Endothelial cell (in vitro differentiated cells): ENCODE data around the gene STXBP1. TPM values are rescaled to one million over a fixed set of nuclear protein-coding genes. Genes with fewer than 3 reads are reported as not detected.
"Not testable (repeated sequence)": the region's sequence is repeated elsewhere in the genome, so short reads cannot be mapped to it uniquely, and the experiment has no call there.

Source experiments
- DNase-seq: peaks from one replicate; pipeline ENCODE4 v3.0.0; 2021; ENCODE audit warnings: low spot score
- H3K27ac Mint-ChIP-seq: one replicate; pipeline ENCODE4 v1.8.0; 2021; ENCODE audit warnings: mixed read lengths, inconsistent platforms; ENCODE audit not compliant: unreplicated experiment
- H3K27me3 Mint-ChIP-seq: one replicate; pipeline ENCODE4 v1.8.0; 2021; ENCODE audit warnings: mild to moderate bottlenecking, moderate library complexity, mixed read lengths, inconsistent platforms; ENCODE audit not compliant: unreplicated experiment
- H3K36me3 Mint-ChIP-seq: one replicate; pipeline ENCODE4 v1.8.0; 2021; ENCODE audit warnings: mild to moderate bottlenecking, low read depth, mixed read lengths, inconsistent platforms; ENCODE audit not compliant: unreplicated experiment
- H3K4me1 Mint-ChIP-seq: one replicate; pipeline ENCODE4 v1.8.0; 2021; ENCODE audit warnings: mild to moderate bottlenecking, mixed read lengths, inconsistent platforms; ENCODE audit not compliant: unreplicated experiment
- H3K4me3 Mint-ChIP-seq: one replicate; pipeline ENCODE4 v1.8.0; 2021; ENCODE audit warnings: mild to moderate bottlenecking, mixed read lengths, inconsistent platforms; ENCODE audit not compliant: unreplicated experiment
- H3K9me3 Mint-ChIP-seq: one replicate; pipeline ENCODE4 v1.8.0; 2021; ENCODE audit warnings: mixed read lengths, inconsistent platforms; ENCODE audit not compliant: unreplicated experiment
- total RNA-seq: library from RNA; stranded (reverse); fragmentation: NEBNext Ultra II Directional; extraction: Animal tissue kit (Norgen Biotek cat#: 25700); gene quantifications from one replicate; pipeline ENCODE4 v1.2.1, GENCODE V29; 2021; ENCODE audit not compliant: unreplicated experiment
- TF ChIP-seq, protein P1 (sequence below): fragments of 200-600 bp; sonication (generic); IDR thresholded peaks from one replicate; pipeline ENCODE4 v1.5.0; 2021; ENCODE audit warnings: antibody characterized with exemption; ENCODE audit not compliant: unreplicated experiment

The STXBP1 gene
- total RNA-seq, 1 donor from 2014 or later, result 113 TPM

DNA sequence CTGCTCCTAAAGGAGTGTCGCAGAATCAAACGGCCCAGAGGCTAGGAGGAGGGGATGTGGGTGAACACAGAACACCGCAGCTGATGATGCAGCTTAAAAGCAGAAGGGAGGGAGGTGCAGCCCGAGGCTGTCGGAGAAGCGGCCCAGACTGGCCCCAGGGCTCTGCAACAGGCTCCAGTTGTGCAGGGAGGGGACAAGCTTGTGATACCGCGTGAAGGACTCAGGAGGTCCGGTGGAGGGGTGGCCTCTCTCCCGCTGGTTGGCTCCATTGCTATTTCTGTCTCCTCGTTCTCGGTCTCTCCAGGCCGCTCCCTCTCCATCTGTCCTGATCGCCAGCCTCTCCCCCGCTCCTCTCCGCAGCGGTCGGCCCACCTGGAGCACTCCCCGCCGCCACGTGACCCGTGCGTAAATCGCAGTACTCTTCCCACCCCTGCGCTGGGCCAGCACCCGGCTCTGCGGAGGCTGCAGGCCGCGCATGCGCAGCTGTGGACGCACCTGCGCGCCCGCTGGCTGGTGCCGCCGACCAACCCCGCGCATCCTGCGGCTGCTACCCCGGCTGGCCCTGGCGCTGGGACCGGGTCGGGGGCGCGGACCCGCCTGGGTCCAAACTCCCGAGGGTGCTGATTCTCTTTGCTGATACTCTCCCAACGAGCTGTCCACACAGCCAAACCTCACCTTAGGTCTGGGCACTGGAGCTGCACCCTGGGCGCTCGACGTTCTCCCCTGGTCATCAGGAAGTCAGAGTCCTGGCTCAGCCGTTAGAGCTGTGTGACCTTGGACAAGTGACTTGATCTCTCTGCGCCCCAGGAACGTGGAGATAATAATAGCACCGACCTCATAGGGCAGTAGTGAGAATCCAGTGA lies 3.7 kb upstream of the STXBP1 start:
- Mint-ChIP-seq H3K9me3 (no peaks in the 10 kb centered on the region), H3K36me3 (peaks cover 5% of the 10 kb centered on the region), H3K27me3 (peaks cover 15% of the 10 kb centered on the region), H3K4me1 (peaks cover 12% of the 10 kb centered on the region), H3K4me3 (peak overlapping the region; percentile 75), H3K27ac (no peak overlapping the region)
- peak; percentile 40 for DNase-seq
- TF ChIP-seq, protein P1, sequence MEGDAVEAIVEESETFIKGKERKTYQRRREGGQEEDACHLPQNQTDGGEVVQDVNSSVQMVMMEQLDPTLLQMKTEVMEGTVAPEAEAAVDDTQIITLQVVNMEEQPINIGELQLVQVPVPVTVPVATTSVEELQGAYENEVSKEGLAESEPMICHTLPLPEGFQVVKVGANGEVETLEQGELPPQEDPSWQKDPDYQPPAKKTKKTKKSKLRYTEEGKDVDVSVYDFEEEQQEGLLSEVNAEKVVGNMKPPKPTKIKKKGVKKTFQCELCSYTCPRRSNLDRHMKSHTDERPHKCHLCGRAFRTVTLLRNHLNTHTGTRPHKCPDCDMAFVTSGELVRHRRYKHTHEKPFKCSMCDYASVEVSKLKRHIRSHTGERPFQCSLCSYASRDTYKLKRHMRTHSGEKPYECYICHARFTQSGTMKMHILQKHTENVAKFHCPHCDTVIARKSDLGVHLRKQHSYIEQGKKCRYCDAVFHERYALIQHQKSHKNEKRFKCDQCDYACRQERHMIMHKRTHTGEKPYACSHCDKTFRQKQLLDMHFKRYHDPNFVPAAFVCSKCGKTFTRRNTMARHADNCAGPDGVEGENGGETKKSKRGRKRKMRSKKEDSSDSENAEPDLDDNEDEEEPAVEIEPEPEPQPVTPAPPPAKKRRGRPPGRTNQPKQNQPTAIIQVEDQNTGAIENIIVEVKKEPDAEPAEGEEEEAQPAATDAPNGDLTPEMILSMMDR, result no peak

DNA sequence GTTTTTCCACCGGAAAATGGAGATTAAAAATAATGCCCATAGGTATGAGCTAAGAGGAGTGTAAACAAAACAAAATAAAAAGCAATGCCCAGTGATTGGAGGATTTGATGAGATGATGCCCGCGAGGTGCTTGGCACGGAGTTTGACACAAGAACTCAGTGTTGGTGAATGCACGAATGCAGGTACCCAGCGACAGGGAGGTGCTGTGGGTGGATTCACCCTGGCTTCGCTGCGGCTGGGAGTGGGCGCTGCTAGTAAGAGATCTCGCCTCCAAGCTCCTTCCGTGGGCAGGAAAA lies 526 bp upstream of the STXBP1 start:
- Mint-ChIP-seq H3K4me3 (peak overlapping the region; percentile 97), H3K27ac (peak overlapping the region; percentile 88), H3K36me3 (peaks cover 10% of the 10 kb centered on the region), H3K27me3 (peaks cover 15% of the 10 kb centered on the region), H3K9me3 (no peaks in the 10 kb centered on the region), H3K4me1 (peaks cover 20% of the 10 kb centered on the region)
- DNase-seq, result no peak
- TF ChIP-seq, protein P1, result no peak

- H3K4me1 Mint-ChIP-seq, result peaks cover 20% of the 10 kb centered on the region
- peak overlapping the region; percentile 98 for H3K4me3 Mint-ChIP-seq
- peak; percentile 65 for DNase-seq
- peaks cover 10% of the 10 kb centered on the region for H3K36me3 Mint-ChIP-seq
- TF ChIP-seq, protein P1, result no peak
- H3K9me3 Mint-ChIP-seq, result no peaks in the 10 kb centered on the region
- peak overlapping the region; percentile 91 for H3K27ac Mint-ChIP-seq
- peaks cover 15% of the 10 kb centered on the region for H3K27me3 Mint-ChIP-seq
Measured at GRCh38 chr9:127612939-127613582, 984 bp downstream of the STXBP1 start.

- H3K9me3 Mint-ChIP-seq, result no peaks in the 10 kb centered on the region
- H3K27ac Mint-ChIP-seq, result peak overlapping the region; percentile 91
- peaks cover 20% of the 10 kb centered on the region for H3K4me1 Mint-ChIP-seq
- DNase-seq, result no peak
- TF ChIP-seq, protein P1, result no peak
- peaks cover 15% of the 10 kb centered on the region for H3K27me3 Mint-ChIP-seq
- peaks cover 10% of the 10 kb centered on the region for H3K36me3 Mint-ChIP-seq
- peak overlapping the region; percentile 98 for H3K4me3 Mint-ChIP-seq
Measured at GRCh38 chr9:127613583-127613954, 1.5 kb downstream of the STXBP1 start.

DNA sequence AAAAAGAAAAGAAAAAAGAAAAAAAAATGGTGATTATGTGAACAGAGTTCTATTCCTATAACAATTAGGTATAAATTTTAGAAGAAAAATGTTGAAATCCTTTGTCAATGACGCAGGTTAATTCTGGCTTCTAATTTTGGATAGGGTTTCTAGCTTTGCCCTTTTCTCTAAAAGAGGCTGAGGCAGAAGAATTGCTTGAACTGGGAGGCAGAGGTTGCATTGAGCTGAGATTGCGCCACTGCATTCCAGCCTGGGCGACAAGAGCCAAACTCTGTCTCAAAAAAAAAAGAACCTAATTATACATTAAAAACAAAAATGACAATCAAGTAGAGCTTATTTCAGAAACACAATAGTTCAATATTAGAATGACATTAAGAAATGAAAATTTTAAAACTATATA lies 2.9 kb downstream of the STXBP1 start:
- no peak for DNase-seq
- H3K27ac Mint-ChIP-seq, result no peak overlapping the region

GRCh38 chr9:127621339-127621970 lies 9.4 kb downstream of the STXBP1 start:
- not testable (repeated sequence) for H3K9me3 Mint-ChIP-seq, H3K4me1 Mint-ChIP-seq, H3K27ac Mint-ChIP-seq, DNase-seq, H3K27me3 Mint-ChIP-seq, H3K36me3 Mint-ChIP-seq, H3K4me3 Mint-ChIP-seq

More for the DNA sequence above, 2.9 kb downstream of the STXBP1 start:
- Mint-ChIP-seq H3K4me3 (no peak overlapping the region), H3K9me3 (no peaks in the 10 kb centered on the region), H3K4me1 (peaks cover 16% of the 10 kb centered on the region), H3K27me3 (peaks cover 7% of the 10 kb centered on the region), H3K36me3 (peaks cover 10% of the 10 kb centered on the region)
- TF ChIP-seq, protein P1, result no peak
